Testis (tissue), 3 donors: Measurements from ENCODE around the gene HMX2. TPM values are rescaled to one million over a fixed set of nuclear protein-coding genes. Genes with fewer than 3 reads are reported as not detected.

Experiments used
- DNase-seq: peaks from one replicate; pipeline ENCODE4 v3.0.0-alpha.2; 2019
- H3K27ac ChIP-seq, 2 donors: fragments of 200-600 bp; sonication (generic); one replicate each; pipeline ENCODE4 v1.5.1; 2019
- H3K27me3 ChIP-seq: fragments of 200-600 bp; sonication (generic); one replicate; pipeline ENCODE4 v1.5.1; 2019
- H3K36me3 ChIP-seq: fragments of 200-600 bp; sonication (generic); one replicate; pipeline ENCODE4 v1.5.1; 2017; ENCODE audit warnings: low read depth; ENCODE audit errors: missing control alignments
- H3K4me1 ChIP-seq: fragments of 200-600 bp; sonication (generic); one replicate; pipeline ENCODE4 v1.5.1; 2019
- H3K4me3 ChIP-seq, 2 donors: fragments of 200-600 bp; sonication (generic); one replicate each; pipeline ENCODE4 v1.5.1; 2017 to 2019
- H3K9me3 ChIP-seq: fragments of 200-600 bp; sonication (generic); one replicate; pipeline ENCODE4 v1.5.1; 2017
- CTCF ChIP-seq, 3 experiments: fragments of 450-650 bp in 2 of 3; fragments of 200-600 bp in 1 of 3; sonication (generic) in 1 of 3; IDR thresholded peaks; one replicate each; pipeline ENCODE4 v1.5.1; 2016 to 2019; ENCODE audit warnings: antibody characterized with exemption in 3 of 3, mild to moderate bottlenecking in 2 of 3, moderate library complexity in 1 of 3
- POLR2A ChIP-seq: fragments of 450-650 bp; IDR thresholded peaks from one replicate; pipeline ENCODE4 v1.6.1; 2017; ENCODE audit warnings: antibody characterized with exemption, mild to moderate bottlenecking, moderate library complexity
- WGBS, 2 donors: methylation state at CpG; one replicate each; pipeline ENCODE4 v1.1.5; 2018; 5-methylcytosine and 5-hydroxymethylcytosine counted together
- intact Hi-C: fragments of 100-400 bp; cut with DNase I; formaldehyde crosslinking; loops from one replicate; pipeline ENCODE4 v1.15.1; 2023; ENCODE audit warnings: low total_unique reads
- polyA plus RNA-seq: library from polyadenylated mRNA; stranded (reverse); fragments of 350-450 nt; fragmentation: Illumina TruSeq; extraction: RNeasy Lipid Tissue Mini Kit (QIAGEN cat#74804); gene quantifications from one replicate; pipeline ENCODE4 v1.2.3, GENCODE V29; 2014; ENCODE audit warnings: low read depth, low replicate concordance; ENCODE audit not compliant: insufficient read depth
- total RNA-seq, 2 donors: library from RNA; depleted of rRNA; stranded (reverse); fragments of >200 nt; gene quantifications; one replicate each; pipeline ENCODE4 v1.2.3, GENCODE V29; 2016

The HMX2 gene
- total and polyA plus RNA-seq, 3 donors from 2014 or later, result 0.19 to 0.47 TPM; not detected in 1

DNA sequence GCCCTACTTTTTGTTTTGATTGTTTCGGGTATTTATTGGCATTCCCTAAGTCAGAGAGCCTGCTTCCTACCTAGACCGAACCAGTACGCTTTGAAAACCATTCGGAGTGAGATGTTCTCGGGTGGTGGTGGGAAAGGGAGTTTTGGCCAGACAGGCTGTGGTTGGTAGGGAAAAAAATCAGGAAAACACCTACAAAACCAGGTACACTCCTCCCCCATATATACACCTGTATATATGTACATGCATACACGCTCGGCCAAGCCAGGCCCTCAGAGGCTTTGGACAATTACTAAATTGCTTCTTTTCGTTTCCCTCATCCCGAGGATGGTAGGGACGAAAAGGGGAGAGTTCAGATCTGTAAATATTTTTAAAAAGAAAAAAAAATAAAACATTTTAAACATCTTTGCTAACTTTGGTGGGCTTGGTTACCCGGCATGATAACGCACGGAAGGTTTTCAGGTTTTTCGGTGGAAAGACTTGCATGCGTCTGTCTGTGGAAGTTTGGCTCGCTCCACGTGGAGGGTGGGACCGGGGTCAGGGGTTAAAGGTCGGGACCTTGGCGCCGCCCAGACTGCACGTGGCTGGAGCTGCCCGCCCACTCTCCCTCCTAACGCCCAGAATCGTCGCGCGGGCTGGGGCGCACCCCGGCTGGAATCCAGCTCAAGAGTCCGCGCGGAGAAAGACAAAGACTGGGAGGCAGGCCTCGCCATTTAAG is 2.5 kb downstream of the HMX2 start:
- DNase-seq, result no peak
- TF ChIP-seq POLR2A, result no peak
- Histone ChIP-seq H3K4me3 (peak overlapping the region in 1 of 2 donors; percentile 0), H3K27me3 (no peaks in the 10 kb centered on the region), H3K9me3 (no peaks in the 10 kb centered on the region), H3K36me3 (no peaks in the 10 kb centered on the region), H3K4me1 (peaks cover 14% of the 10 kb centered on the region), H3K27ac (no peak overlapping the region)
- intact Hi-C loops, result no loop called here
- WGBS, 2 donors, result 5 to 7% methylated on average over 23 to 34 of the region's 34 CpGs

DNA sequence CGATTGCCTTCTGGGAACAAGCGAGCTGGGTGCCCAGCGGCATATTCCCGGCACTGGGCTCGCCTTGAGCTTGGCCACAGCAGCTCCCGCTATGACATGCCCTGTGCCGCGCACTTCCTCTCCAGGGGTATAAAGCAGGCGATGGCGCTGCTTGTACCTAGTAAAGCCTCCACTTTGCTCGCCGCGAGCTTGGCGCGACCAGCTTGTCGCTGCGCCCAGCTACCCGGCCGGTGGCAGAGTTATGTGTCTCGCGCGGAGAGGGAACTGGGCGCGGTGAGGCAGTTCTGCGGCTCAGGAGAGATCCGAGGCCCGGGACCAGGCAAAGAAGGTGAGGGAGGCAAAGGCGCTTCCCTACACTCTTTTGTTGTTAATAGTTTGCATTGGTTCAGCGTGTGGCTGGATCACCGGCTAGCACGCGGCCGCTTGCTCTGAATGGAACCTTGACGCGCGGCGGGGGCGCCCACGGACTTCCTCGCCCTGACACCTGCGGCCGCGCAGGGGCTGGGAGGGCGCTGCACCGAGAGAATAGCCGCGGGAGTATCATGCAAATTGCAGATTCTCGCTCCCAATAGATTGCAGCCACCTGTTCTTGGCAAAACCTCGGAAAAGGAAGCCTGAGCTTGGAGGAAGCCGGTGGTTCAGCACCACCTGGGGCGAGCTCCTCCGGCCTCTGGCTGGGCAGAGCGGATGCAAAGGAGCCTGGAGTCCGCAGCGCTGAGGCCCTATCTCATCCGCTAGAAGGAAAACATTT is 3.2 kb downstream of the HMX2 start:
- H3K4me1 ChIP-seq, result peaks cover 14% of the 10 kb centered on the region
- WGBS, 2 donors, result 6 to 12% methylated on average over 13 to 56 of the region's 56 CpGs
- no peak for DNase-seq
- H3K36me3 ChIP-seq, result no peaks in the 10 kb centered on the region
- no peaks in the 10 kb centered on the region for H3K9me3 ChIP-seq
- no peak for TF ChIP-seq POLR2A
- TF ChIP-seq CTCF (IDR thresholded peaks at IDR 0.05), result no peak
- peak overlapping the region in 1 of 2 donors; percentile 0 for H3K4me3 ChIP-seq
- H3K27ac ChIP-seq, result no peak overlapping the region
- intact Hi-C loops, result no loop called here
- H3K27me3 ChIP-seq, result no peaks in the 10 kb centered on the region

GRCh38 chr10:123151737-123152135 is 3.8 kb downstream of the HMX2 start:
- peaks cover 14% of the 10 kb centered on the region for H3K4me1 ChIP-seq
- H3K9me3 ChIP-seq, result no peaks in the 10 kb centered on the region
- DNase-seq, result no peak
- WGBS, 2 donors, result 15 to 19% methylated on average over 7 of the region's 7 CpGs
- H3K27me3 ChIP-seq, result no peaks in the 10 kb centered on the region
- H3K4me3 ChIP-seq, result no peak overlapping the region
- H3K27ac ChIP-seq, result no peak overlapping the region
- H3K36me3 ChIP-seq, result no peaks in the 10 kb centered on the region
- no peak for TF ChIP-seq CTCF (IDR thresholded peaks at IDR 0.05)
- no peak for TF ChIP-seq POLR2A
- intact Hi-C loops, result no loop called here

GRCh38 chr10:123153486-123154091 is 5.7 kb downstream of the HMX2 start:
- Histone ChIP-seq H3K36me3 (no peaks in the 10 kb centered on the region), H3K9me3 (no peaks in the 10 kb centered on the region), H3K27ac (no peak overlapping the region), H3K27me3 (no peaks in the 10 kb centered on the region), H3K4me1 (peaks cover 14% of the 10 kb centered on the region), H3K4me3 (peak overlapping the region; percentile 65 to 89)
- WGBS, 2 donors, result 31 to 36% methylated on average over 9 of the region's 9 CpGs
- DNase-seq, result no peak
- intact Hi-C loops, result no loop called here
- TF ChIP-seq CTCF (IDR thresholded peaks at IDR 0.05) (no peak), POLR2A (no peak)

DNA sequence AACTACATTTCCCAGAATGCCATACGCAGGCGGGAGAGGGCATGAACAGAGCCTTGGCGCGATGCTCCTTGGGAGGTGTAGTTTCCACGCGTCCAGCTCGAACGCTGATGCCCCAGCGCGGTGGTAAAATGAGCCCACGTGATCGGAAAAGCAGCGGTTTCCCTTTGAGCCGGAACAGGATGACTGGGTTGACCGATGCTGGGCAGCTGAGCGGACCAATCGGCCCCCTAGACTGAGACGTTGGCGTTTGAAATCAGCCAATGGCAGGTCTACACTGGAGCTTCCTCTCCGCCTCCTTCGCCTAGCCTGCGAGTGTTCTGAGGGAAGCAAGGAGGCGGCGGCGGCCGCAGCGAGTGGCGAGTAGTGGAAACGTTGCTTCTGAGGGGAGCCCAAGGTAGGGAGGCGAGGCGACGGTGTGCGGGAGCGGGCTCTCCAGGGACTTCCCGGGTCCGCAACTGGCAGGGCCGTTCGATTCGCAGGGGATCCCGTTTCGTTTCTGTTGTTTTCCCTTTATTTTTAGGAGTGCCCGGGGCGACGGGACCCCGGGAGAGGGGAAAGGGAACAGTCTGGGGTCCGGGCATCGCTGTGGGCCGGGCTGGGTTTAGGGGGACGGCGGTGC is 6.3 kb downstream of the HMX2 start, which contains the start of gene BUB3:
TSS of gene BUB3 (plus strand) at position 311 of the 619 bp plus-strand sequence. CDS start 516 bp downstream, outside the sequence.
- DNase-seq, result peak; percentile 100
- peak within 1 kb of the TSS; percentile 65 to 89 for H3K4me3 ChIP-seq
- H3K9me3 ChIP-seq, result no peaks in the 10 kb centered on the region
- H3K36me3 ChIP-seq, result no peaks in the 10 kb centered on the region
- intact Hi-C loops, result no loop called here
- TF ChIP-seq CTCF (IDR thresholded peaks at IDR 0.05), result no peak
- peak; percentile 64 for TF ChIP-seq POLR2A
- H3K27ac ChIP-seq, result peak within 1 kb of the TSS; percentile 73 to 84
- H3K27me3 ChIP-seq, result no peaks in the 10 kb centered on the region
- WGBS, 2 donors, result 0% methylated on average over 15 to 44 of the region's 50 CpGs
- peaks cover 14% of the 10 kb centered on the region for H3K4me1 ChIP-seq
